ACC112 (cell line): ENCODE results near the gene MAP7D2.

Experiments used
- H2AFZ ChIP-seq: fragments of 200-600 bp; sonication (generic); one replicate; pipeline ENCODE4 v1.6.0; 2017; ENCODE audit warnings: antibody characterized with exemption, low read length; ENCODE audit not compliant: unreplicated experiment
- H3K27ac ChIP-seq: fragments of 200-600 bp; sonication (generic); 2 replicates; pipeline ENCODE4 v1.5.1; 2014; ENCODE audit warnings: low read depth, mild to moderate bottlenecking, antibody characterized with exemption, low read length, moderate library complexity
- H3K27me3 ChIP-seq: fragments of 200-600 bp; sonication (generic); 2 replicates; pipeline ENCODE4 v1.6.1; 2014; ENCODE audit warnings: mild to moderate bottlenecking, antibody characterized with exemption, low read length, moderate library complexity, mixed read lengths; ENCODE audit not compliant: insufficient read depth
- H3K36me3 ChIP-seq: fragments of 200-600 bp; sonication (generic); 2 replicates; pipeline ENCODE4 v1.6.1; 2016; ENCODE audit warnings: mild to moderate bottlenecking, antibody characterized with exemption, low read length, moderate library complexity, mixed read lengths; ENCODE audit not compliant: insufficient read depth
- H3K4me1 ChIP-seq: fragments of 200-600 bp; sonication (generic); one replicate; pipeline ENCODE4 v1.6.1; 2016; ENCODE audit warnings: low read length, mixed read lengths; ENCODE audit not compliant: insufficient read depth, unreplicated experiment, control insufficient read depth
- H3K4me3 ChIP-seq: fragments of 200-600 bp; sonication (generic); 2 replicates; pipeline ENCODE4 v1.5.1; 2014; ENCODE audit warnings: mild to moderate bottlenecking, low read depth, low read length
- H3K79me2 ChIP-seq: fragments of 200-600 bp; sonication (generic); one replicate; pipeline ENCODE4 v1.6.0; 2016; ENCODE audit warnings: low read length; ENCODE audit not compliant: control insufficient read depth, unreplicated experiment, insufficient read depth

MAP7D2 gene

GRCh38 chrX:20046223-20046622 lies 70.5 kb downstream of the MAP7D2 start:
- Histone ChIP-seq H2AFZ (no peak overlapping the region), H3K36me3 (no peaks in the 10 kb centered on the region), H3K27me3 (no peaks in the 10 kb centered on the region), H3K79me2 (no peaks in the 10 kb centered on the region), H3K4me1 (no peaks in the 10 kb centered on the region), H3K4me3 (no peak overlapping the region), H3K27ac (no peak overlapping the region)

- H3K4me3 ChIP-seq: no peak overlapping the region
- no peaks in the 10 kb centered on the region for H3K27me3 ChIP-seq
- no peaks in the 10 kb centered on the region for H3K4me1 ChIP-seq
- H3K36me3 ChIP-seq: no peaks in the 10 kb centered on the region
- no peaks in the 10 kb centered on the region for H3K79me2 ChIP-seq
- H3K27ac ChIP-seq: no peak overlapping the region
- H2AFZ ChIP-seq: no peak overlapping the region
Observed at GRCh38 chrX:20042221-20042620, 74.5 kb downstream of the MAP7D2 start.

- H3K27ac ChIP-seq: no peak overlapping the region
- H3K4me1 ChIP-seq: no peaks in the 10 kb centered on the region
- H3K36me3 ChIP-seq: no peaks in the 10 kb centered on the region
- no peaks in the 10 kb centered on the region for H3K79me2 ChIP-seq
- no peak overlapping the region for H3K4me3 ChIP-seq
- H2AFZ ChIP-seq: no peak overlapping the region
- H3K27me3 ChIP-seq: no peaks in the 10 kb centered on the region
Observed at GRCh38 chrX:20038966-20039365, 77.7 kb downstream of the MAP7D2 start.

GRCh38 chrX:20037186-20037585 lies 79.5 kb downstream of the MAP7D2 start:
- H3K27me3 ChIP-seq: no peaks in the 10 kb centered on the region
- no peaks in the 10 kb centered on the region for H3K36me3 ChIP-seq
- no peaks in the 10 kb centered on the region for H3K79me2 ChIP-seq

GRCh38 chrX:20032201-20032600 lies 84.5 kb downstream of the MAP7D2 start:
- no peaks in the 10 kb centered on the region for H3K4me1 ChIP-seq
- no peaks in the 10 kb centered on the region for H3K36me3 ChIP-seq
- no peak overlapping the region for H3K27ac ChIP-seq
- no peaks in the 10 kb centered on the region for H3K27me3 ChIP-seq
- no peak overlapping the region for H2AFZ ChIP-seq
- H3K79me2 ChIP-seq: no peaks in the 10 kb centered on the region
- no peak overlapping the region for H3K4me3 ChIP-seq

More at GRCh38 chrX:20037186-20037585, 79.5 kb downstream of the MAP7D2 start:
- Histone ChIP-seq H3K4me3 (no peak overlapping the region), H3K27ac (no peak overlapping the region), H2AFZ (no peak overlapping the region), H3K4me1 (no peaks in the 10 kb centered on the region)

GRCh38 chrX:20029728-20030127 lies 87.0 kb downstream of the MAP7D2 start:
- no peak overlapping the region for H2AFZ ChIP-seq
- no peaks in the 10 kb centered on the region for H3K79me2 ChIP-seq
- peaks cover 11% of the 10 kb centered on the region for H3K4me1 ChIP-seq
- H3K27me3 ChIP-seq: no peaks in the 10 kb centered on the region
- no peak overlapping the region for H3K27ac ChIP-seq
- no peak overlapping the region for H3K4me3 ChIP-seq
- no peaks in the 10 kb centered on the region for H3K36me3 ChIP-seq

- Histone ChIP-seq H3K4me1 (peaks cover 11% of the 10 kb centered on the region), H3K36me3 (no peaks in the 10 kb centered on the region), H3K27me3 (no peaks in the 10 kb centered on the region), H3K27ac (no peak overlapping the region), H3K79me2 (no peaks in the 10 kb centered on the region), H2AFZ (no peak overlapping the region), H3K4me3 (no peak overlapping the region)
Observed at GRCh38 chrX:20028588-20028987, 88.1 kb downstream of the MAP7D2 start.

GRCh38 chrX:20026278-20026677 lies 90.4 kb downstream of the MAP7D2 start:
- H2AFZ ChIP-seq: peak overlapping the region; percentile 50
- H3K79me2 ChIP-seq: no peaks in the 10 kb centered on the region
- no peak overlapping the region for H3K27ac ChIP-seq
- peaks cover 11% of the 10 kb centered on the region for H3K4me1 ChIP-seq
- H3K4me3 ChIP-seq: 0 out of 2 replicates have a peak overlapping the region, but pooled peaks have one; percentile 40
- H3K27me3 ChIP-seq: no peaks in the 10 kb centered on the region
- H3K36me3 ChIP-seq: no peaks in the 10 kb centered on the region

- Histone ChIP-seq H2AFZ (no peak overlapping the region), H3K27ac (no peak overlapping the region), H3K4me3 (no peak overlapping the region), H3K36me3 (peaks cover 10% of the 10 kb centered on the region), H3K4me1 (no peaks in the 10 kb centered on the region), H3K27me3 (no peaks in the 10 kb centered on the region), H3K79me2 (no peaks in the 10 kb centered on the region)
Observed at GRCh38 chrX:20019672-20020365, 96.9 kb downstream of the MAP7D2 start.

GRCh38 chrX:20016616-20016945 lies 100.1 kb downstream of the MAP7D2 start:
- no peak overlapping the region for H3K4me3 ChIP-seq
- no peaks in the 10 kb centered on the region for H3K4me1 ChIP-seq
- no peak overlapping the region for H3K27ac ChIP-seq
- H3K27me3 ChIP-seq: no peaks in the 10 kb centered on the region
- peaks cover 10% of the 10 kb centered on the region for H3K36me3 ChIP-seq
- no peak overlapping the region for H2AFZ ChIP-seq
- H3K79me2 ChIP-seq: no peaks in the 10 kb centered on the region

GRCh38 chrX:20015945-20016615 lies 100.6 kb downstream of the MAP7D2 start:
- Histone ChIP-seq H2AFZ (no peak overlapping the region), H3K4me3 (no peak overlapping the region), H3K27me3 (no peaks in the 10 kb centered on the region), H3K4me1 (no peaks in the 10 kb centered on the region), H3K36me3 (peaks cover 10% of the 10 kb centered on the region), H3K27ac (no peak overlapping the region), H3K79me2 (no peaks in the 10 kb centered on the region)
